GM11168 (cell line): ENCODE measurements around the gene TSPAN13.

Experiments
- in situ Hi-C: fragments of 300-500 bp; cut with MboI; formaldehyde crosslinking; loops from one replicate; pipeline ENCODE4 v1.12.0; 2022; ENCODE audit warnings: low sequenced_read_pairs; ENCODE audit not compliant: unreplicated experiment

TSPAN13 gene

DNA sequence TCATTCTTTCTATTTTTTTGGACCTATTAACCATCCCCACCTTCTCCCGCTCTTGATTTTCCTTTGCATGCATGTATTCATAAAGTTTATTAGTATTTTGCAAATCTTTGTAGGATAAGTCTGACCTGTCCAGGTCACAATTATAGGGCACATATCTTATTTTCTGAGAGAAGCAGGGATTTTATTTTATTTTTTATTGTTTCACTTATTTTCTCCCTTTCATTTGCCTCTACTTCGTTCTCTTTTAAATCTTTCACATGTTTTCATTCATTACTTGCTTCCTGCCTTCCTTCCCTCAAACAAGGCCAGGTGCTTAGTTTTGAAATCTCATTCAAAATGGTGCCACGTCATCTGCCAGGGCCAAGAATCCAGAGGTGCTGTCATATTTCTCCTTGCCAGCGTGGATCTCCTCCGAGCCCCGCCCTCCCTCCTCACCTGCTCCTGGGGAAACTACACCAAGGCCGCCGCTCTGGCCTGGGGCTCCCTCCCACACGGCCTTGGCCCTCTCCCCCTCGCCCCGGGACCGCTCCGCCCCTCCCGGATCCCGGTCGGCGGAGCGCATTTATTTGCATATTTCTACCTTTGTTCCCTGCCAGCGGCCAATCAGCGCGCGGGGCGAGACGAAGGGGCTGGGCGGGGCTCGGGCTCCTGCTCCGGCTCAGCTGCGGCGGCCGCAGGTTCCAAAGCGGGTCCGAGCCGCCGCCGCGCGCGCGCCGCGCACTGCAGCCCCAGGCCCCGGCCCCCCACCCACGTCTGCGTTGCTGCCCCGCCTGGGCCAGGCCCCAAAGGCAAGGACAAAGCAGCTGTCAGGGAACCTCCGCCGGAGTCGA, at the start of gene TSPAN13:
TSPAN13 (plus strand) TSS at position 654 of the 830 bp plus-strand sequence. CDS start 213 bp downstream, outside the sequence.
- in situ Hi-C loops, result no loop called here

DNA sequence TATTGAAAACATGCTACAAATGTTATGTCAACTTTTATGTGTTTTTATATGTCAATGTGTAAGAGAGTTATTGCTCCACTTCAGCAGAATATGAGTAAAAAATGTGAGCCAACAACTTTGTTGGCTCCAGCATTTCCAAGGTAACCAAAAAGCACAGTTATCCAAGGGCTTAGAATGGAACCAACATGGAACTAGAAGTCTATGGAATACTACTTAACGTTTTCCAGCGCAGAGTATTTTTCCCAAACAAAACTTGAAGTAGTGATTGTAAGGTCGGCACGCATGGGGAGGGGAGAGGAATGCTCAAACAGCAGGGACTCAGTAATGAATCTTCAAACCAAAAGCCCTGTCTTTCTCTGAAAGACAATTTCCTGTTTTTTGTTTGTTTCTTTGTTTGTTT, 45.0 kb upstream of the TSPAN13 start:
- in situ Hi-C loops, result no loop called here

DNA sequence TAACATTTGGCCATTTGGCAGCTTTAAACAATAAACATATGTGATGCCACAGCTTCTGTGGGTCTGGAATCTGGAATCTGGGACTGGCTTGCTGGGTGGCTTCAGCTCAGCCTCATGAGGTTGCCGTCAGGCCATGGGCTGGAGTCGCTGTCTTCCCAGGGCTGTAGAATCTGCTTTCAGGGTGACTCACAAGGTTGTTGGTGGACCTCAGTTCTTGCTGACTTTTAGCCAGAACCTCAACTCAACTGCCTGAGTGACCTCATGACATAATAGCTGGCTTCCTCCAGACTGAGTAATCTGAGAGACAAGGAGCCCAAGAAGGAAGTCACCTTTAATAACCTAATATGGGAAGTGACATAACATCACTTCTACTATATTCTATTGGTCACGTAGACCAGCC, 44.6 kb upstream of the TSPAN13 start:
- in situ Hi-C loops, result no loop called here

DNA sequence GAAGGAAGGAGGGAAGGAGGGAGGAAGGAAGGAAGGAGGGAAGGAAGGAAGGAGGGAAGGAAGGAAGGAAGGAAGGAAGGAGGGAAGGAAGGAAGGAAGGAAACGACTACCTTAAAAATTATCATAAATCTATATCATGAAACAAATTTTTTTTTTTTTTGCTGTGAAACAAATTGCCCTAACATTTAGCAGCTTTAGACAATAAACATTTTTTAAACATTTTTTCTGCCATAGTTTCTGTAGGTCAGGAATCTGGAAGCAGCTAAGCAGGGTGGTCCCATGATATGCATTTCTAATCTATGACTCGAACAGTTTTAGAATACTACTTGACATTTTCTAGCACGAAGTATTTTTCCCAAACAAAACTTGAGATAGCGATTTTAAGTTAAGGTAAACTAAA, 42.9 kb upstream of the TSPAN13 start:
- in situ Hi-C loops, result no loop called here

DNA sequence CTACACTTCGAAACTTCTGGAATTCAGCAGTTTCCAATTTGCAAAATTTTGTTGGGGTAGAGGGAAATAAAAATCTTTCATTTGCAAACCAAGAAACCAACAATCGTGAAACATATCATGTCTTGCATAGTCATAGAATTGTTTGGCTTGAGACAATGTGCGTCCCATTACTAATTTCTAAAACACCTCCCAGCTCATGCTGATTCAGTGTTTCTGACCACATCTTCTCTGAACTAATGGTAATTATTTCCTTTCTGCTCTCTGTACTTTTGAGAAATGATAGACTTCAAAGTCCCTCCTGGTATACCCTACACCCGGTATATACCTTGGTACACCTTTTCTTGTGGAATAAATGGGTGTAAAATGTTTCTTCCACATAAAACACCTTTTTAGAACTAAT, 41.8 kb upstream of the TSPAN13 start:
- in situ Hi-C loops, result no loop called here

DNA sequence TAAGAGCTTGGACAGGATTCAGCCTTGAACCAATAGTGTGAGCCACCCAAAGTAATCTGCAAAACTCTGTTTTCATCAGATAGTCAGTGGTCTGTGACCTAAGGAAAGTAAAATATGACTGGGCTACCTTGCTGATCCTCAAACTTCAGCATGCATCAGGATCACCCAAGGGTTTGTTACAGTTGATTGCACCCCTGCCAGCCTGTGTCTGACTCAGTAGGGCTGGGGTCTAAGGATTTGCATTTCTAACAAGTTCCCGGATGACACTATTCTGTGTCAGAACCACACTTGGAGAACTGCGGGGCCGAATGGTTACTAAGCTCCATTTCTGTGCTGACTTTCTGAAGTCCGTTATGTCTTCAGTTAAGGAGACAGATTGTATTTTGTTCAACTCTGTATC, 40.6 kb upstream of the TSPAN13 start:
- in situ Hi-C loops, result no loop called here

DNA sequence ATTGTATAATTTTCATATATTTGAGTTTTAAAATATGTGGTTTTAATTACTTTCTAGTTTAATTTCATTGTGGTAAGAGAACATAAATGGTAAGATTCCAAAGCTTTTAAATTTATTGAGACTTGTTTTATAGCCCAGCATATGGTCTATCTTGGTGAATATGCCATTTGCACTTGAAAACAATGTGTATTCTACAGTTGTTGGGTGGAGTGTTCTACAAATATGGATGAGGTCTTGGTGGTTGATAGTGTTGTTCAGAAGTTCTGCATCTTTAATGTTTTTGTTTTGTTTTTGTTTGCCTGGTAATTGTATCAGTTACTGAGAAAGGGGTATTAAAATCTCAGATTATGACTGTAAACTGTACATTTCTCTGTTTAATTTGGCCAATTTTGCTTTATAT, 37.6 kb upstream of the TSPAN13 start:
- in situ Hi-C loops, result no loop called here

DNA sequence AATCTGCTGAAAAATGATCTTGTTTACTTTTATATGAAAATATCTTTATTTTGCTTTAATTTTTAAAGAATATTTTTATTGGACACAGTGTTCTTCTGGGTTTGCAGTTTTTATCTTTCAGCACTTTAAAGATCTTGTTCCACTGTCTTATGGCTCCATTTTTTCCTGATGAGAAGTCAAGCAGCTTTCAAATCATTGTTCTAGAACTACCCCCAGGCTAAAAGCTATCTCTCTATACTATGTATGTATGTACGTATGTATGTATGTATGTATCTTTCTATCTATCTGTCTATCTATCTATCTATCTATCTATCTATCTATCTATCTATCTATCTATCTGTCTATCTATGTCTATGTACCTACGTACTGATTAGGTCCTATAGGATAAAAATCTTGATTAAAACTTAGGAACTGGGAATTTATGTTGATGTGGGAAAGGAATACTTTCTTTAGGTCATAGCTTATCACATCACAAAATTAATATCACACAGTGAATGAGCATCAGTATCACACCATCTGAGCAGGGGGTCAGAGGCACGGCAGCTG, 35.4 kb upstream of the TSPAN13 start:
- in situ Hi-C loops, result no loop called here

DNA sequence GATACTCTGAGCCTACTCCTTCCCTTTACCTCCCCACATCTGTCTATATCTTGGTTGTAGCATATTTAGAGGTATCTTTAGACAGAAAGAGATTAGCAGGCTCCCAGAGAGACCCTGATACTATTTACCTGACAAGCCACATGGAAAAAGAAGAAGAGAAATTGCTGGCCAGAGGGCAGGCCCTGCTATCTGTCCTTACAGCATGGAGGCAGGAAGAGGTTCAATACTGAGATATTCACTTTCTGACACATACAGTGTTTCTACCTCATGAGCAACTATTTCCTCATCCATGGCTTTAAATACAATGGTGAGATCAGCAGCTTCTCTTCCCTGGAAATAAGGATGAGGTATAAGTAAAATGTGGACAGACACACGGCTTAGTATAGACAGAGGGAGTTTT, 33.9 kb upstream of the TSPAN13 start:
- in situ Hi-C loops, result no loop called here

DNA sequence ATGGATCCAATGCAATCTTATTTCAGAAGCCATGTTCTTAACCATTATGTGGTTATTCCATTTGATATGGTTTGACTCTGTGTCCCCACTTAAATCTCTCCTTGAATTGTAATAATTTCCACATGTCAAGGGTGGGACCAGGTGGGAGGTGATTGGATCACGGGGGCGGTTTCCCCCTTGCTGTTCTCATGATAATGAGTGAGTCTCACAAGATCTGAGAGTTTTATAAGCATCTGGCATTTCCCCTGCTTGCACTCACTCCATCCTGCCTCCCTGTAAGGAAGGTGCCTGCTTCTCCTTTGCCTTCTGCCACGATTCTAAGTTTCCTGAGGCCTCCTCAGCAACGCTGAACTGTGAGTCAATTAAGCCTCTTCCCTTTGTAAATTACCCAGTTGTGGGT, 32.0 kb upstream of the TSPAN13 start:
- in situ Hi-C loops, result no loop called here

DNA sequence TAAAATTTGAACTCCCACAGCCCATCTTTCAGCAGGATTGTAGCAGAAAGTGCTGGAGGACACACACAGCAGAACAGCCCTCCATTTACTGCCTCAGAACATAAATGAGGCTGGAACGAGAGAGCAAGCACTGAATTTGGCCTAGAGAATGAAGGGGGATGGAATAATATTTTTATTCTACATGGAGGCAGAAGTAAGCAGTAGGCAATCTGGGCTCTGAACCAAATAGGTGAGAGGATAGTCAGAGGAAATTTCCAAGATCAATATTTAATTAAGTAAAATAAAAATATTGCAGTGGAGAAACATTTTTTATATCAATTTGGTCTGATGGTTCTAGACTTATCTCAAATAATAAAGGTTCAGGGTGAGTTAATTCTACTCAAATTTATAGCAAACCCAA, 29.2 kb upstream of the TSPAN13 start:
- in situ Hi-C loops, result no loop called here

DNA sequence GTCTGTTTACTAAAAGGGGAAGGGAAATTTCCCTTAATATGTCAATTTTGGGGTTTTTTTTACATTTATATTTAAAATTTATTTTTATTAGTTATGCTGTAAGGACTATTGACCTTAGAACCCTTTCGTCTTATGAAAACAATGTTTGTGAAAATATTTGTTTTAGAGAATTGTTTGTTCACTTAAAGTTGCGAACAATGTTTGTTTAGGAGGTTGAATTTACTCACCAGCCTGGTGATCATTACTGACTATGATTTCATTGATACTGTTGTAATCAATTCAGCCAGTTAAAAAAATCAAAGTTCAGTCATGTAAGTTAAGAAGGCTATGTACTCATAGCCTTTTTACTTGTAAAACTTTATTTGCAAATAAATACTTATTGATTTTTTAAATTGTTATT, 27.4 kb upstream of the TSPAN13 start:
- in situ Hi-C loops, result no loop called here

DNA sequence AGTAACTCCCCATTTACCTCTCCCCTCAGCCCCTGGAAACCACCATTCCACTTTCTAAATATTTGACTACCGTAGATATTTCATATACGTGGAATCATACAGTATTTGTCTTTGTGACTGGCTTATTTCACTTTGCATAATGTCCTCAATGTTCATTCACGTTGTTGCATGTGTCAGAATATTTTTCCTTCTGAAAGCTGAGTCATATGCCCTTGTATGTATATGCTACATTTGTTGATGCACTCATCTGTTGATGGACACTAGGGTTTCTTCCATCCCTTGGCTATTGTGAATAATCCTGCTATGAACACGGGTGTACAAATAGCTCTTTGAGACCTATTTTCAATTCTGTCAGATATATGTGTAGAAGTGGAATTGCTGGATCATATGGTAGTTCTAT, 25.8 kb upstream of the TSPAN13 start:
- in situ Hi-C loops, result no loop called here

DNA sequence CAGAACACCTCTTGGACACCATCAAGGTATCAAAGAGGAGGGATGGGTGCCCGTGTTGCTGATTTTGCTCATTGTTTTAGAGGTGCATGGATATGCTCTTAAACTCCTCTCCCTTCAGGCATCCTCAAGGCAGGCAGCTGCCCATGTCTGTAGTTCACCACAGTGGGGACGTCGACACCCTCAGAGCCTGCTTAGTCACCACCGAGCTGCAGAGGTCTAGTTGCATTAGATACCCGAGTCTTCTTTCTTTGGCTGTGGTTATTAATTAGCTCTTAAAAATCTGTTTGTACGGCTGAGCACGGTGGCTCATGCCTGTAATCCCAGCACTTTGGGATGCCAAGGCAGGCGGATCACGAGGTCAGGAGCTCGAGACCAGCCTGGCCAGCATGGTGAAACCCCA, 24.7 kb upstream of the TSPAN13 start:
- in situ Hi-C loops, result no loop called here

DNA sequence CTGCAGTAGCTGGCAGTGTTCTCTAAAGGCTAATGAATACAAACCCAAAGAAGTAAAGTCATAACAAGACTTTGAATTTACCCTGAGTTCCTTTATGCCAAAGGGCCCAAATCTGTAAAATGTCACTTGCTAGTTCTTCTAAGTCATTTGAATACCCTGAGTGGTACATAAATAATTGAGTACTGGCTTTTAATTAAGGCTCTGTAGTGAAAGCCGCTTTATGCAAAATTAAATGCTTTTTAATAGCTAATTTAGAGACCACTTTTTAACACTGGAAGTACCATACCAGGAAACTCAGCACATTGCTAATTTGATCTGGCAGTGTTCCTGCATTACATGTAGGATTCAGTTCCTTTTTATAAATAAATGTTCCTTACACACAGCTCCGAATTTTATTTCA, 24.0 kb upstream of the TSPAN13 start:
- in situ Hi-C loops, result no loop called here

DNA sequence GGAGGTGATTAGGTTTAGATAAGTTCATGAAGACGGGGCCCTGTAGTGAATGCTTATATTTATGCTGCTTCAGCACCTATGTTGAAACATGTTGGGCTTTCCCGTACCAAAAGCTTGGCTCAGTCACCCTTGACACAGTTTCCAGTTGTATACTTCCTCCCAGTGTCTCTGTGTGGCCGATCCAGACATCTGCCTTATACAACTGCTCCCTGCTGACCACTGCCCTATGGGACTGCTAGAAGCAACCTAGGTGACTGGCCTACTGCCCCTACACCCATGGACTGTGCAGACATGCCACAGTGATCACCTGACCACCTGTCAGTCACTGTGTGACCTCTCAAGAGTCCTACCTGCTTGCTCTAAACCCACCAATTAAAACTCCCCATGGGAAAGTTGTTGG, 22.6 kb upstream of the TSPAN13 start:
- in situ Hi-C loops, result no loop called here

DNA sequence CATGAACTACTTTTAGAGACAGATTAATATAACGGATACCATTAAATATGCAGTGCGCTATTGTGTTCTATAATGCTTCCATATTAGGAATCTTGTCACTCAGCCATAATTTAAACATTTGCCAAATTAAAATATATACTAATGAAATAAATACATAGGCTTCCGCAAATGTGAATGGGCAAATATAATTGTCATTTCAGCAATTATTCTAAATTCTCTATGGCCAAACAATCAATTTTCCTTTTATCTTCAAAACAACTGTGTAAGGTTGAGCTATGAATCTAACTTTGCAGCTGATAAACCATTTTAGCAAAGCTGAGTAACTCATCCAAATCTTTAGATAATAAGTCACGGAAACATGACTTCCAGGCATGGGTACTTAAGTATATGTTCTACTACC, 20.7 kb upstream of the TSPAN13 start:
- in situ Hi-C loops, result no loop called here

DNA sequence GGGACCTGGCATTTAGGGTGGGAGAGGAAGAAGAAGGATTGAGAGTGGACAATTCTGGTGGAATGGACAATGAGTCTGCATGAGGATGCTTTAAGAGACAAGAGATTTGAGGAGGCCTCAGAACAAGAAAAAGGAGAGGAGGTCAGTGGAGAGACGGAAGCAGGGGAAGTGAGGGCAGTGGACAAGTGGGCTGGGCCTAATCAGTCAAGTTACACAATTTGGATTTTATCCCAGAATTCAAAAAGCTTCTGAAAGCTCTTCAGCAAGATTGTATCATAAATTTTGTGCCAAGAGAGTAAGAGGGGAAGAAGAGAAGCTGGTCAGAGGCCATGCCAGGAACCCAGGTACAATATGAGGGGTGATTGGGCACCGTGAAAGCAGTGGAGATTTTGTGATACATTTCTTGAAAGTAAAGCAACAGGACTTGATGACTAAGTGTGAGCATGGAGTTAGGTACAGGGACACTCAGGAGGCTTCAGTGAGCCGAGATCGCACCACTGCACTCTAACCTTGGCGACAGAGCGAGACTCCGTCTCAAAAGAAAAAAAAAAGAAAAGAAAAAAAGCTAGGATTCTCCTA, 19.3 kb upstream of the TSPAN13 start:
- in situ Hi-C loops, result no loop called here

DNA sequence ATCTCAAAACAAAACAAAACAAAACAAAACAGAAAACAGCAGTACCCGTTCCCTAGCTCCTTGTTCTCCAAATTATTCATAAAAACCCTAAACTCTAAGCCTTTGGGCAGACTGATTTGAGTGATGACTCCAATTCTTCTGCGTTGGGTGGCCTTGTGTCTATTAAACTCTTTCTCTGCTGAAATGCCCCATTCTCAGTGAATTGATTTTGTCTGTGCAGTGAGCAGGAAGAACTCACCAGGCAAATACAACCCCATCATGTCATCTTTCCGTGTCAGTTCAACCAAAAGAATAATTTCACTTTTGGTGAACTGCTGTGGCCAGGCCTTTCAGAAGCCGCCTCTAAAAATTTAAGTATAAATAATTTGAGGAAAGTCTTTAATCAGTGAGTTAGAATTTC, 18.5 kb upstream of the TSPAN13 start:
- in situ Hi-C loops, result no loop called here

DNA sequence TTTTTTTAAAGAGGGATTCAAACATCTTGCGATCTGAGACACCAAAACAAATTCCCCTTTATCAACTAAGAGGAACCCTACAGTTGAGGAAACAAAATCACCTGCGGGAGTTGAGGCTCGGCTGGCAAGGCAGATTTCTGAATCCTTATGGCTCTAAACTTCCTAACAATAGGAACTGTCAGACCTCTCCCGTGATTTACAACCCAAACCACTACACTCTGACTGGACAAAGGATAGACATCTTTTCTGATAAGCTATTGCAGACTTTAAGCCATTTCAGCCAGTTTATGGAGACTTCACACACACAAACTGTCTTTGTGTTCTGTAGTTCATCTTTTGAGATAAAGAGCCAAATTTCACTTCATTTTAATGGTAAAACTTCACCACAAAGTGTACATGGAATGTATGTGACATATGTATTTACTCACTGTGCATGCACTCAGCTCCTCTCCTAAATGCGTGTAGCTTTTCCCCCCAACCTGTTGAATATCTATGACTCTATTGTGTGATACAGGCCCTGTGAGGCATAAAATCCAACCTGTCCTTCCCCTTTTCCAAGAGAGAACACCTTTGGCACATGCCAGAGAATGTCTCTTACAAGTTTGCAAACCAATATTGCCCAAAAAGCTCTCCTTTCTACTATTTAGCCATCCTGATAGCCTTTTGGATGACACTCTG, 15.4 kb upstream of the TSPAN13 start:
- in situ Hi-C loops, result no loop called here
